Fibroblast of mammary gland (primary cell): ENCODE results near the gene IRAK3.

ENCODE experiments used
- DNase-seq: peaks from one replicate; pipeline ENCODE4 v3.0.0-alpha.2; 2010; ENCODE audit warnings: low read depth
- H3K4me3 ChIP-seq: 2 replicates; pipeline ENCODE4 v1.5.1; 2011; ENCODE audit warnings: low read depth, mild to moderate bottlenecking, low read length, moderate library complexity; ENCODE audit not compliant: control insufficient read depth
- TF ChIP-seq, protein P1 (sequence below): conservative IDR thresholded peaks from 2 replicates; pipeline ENCODE4 v1.5.1; 2011; ENCODE audit warnings: low read depth, low read length, inconsistent platforms; ENCODE audit not compliant: control insufficient read depth, insufficient read depth

The IRAK3 gene

DNA sequence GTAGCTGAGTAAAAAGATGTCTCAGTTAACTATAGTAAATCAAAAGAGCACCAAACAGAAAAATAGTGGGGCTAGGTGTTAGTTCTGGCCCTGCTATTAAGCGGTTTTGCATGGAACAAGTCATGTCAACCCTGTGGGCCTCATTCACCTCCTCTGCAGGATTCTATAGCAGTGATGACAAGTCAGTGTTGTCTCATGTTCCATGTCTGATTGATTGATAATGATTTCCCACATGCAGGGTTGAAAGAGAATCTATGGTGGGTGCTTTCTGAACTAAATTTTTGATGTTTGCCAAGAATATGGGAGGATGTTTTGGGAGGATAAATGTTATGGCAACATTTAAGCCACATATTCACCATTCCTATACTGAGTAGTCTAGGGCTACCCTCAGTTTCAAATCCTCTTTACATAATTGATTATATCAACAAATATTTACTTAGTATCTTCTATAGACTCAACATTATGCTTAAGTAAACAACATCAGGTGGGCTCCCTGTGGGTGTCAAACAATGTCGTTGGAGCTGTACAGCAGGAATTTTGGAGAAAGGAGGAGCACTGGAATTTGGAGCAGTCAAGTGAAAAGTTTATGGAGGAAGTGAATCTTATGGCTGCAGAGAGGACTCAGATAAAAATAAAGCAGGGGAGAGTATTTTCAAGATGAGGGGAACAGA is 48.6 kb downstream of the IRAK3 start:
- no peak overlapping the region for H3K4me3 ChIP-seq
- TF ChIP-seq, protein P1, sequence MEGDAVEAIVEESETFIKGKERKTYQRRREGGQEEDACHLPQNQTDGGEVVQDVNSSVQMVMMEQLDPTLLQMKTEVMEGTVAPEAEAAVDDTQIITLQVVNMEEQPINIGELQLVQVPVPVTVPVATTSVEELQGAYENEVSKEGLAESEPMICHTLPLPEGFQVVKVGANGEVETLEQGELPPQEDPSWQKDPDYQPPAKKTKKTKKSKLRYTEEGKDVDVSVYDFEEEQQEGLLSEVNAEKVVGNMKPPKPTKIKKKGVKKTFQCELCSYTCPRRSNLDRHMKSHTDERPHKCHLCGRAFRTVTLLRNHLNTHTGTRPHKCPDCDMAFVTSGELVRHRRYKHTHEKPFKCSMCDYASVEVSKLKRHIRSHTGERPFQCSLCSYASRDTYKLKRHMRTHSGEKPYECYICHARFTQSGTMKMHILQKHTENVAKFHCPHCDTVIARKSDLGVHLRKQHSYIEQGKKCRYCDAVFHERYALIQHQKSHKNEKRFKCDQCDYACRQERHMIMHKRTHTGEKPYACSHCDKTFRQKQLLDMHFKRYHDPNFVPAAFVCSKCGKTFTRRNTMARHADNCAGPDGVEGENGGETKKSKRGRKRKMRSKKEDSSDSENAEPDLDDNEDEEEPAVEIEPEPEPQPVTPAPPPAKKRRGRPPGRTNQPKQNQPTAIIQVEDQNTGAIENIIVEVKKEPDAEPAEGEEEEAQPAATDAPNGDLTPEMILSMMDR: no peak
- DNase-seq: no peak

DNA sequence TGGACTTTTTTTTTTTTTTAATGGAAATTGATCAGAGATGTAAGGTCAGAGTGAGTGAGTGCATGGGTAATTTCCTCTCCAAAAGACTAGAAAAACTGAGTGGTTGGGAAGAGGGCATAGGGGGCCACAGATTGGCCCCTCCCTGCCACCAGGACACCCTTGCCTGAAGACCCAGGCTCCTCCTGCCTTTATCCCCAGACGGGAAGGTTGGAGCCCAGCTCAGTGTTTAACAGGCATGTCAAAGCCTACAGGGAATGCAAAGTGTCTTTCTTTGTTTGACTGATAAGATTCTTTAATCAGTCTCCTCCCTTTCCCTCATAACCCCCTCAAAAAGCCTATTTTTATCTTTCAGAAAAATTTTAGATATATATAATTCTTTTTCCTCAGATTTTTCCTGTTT is 50.3 kb downstream of the IRAK3 start:
- no peak for DNase-seq
- H3K4me3 ChIP-seq: no peak overlapping the region
- TF ChIP-seq, protein P1: no peak

DNA sequence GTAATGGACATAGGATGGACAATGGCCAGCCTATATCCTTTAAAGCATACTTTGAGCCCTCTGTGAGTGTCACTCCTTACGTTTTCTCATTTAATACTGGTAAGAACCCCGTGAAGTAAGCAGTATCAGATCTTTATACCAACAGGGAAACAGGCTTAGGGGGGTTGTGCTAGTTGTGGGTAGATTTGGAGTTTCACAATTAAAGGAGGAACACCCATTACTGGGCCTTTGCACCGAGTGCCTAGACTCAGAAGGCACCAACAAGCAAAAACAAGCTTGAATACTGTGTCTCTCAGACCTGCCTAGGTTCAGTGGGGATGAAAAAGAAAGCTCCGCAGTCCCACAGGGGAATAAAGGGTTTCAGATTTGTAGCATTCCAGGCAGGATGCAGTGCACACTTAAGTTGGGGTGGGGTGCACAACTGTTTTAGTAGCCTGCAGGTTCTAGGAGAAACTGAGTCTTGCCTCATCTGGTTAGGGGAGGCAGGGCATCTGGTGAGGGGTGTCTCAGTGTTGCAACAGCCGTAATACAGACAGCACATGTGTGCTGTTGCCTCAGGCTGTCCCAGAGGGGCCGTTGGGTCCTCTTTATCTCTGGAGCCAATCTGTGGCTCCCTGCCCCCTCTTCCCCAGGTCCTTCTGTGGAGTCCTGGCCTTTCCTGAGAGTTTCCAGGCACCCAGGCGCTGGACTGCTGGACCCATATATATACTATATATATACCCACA is 51.2 kb downstream of the IRAK3 start:
- no peak for DNase-seq
- no peak overlapping the region for H3K4me3 ChIP-seq
- TF ChIP-seq, protein P1: no peak

DNA sequence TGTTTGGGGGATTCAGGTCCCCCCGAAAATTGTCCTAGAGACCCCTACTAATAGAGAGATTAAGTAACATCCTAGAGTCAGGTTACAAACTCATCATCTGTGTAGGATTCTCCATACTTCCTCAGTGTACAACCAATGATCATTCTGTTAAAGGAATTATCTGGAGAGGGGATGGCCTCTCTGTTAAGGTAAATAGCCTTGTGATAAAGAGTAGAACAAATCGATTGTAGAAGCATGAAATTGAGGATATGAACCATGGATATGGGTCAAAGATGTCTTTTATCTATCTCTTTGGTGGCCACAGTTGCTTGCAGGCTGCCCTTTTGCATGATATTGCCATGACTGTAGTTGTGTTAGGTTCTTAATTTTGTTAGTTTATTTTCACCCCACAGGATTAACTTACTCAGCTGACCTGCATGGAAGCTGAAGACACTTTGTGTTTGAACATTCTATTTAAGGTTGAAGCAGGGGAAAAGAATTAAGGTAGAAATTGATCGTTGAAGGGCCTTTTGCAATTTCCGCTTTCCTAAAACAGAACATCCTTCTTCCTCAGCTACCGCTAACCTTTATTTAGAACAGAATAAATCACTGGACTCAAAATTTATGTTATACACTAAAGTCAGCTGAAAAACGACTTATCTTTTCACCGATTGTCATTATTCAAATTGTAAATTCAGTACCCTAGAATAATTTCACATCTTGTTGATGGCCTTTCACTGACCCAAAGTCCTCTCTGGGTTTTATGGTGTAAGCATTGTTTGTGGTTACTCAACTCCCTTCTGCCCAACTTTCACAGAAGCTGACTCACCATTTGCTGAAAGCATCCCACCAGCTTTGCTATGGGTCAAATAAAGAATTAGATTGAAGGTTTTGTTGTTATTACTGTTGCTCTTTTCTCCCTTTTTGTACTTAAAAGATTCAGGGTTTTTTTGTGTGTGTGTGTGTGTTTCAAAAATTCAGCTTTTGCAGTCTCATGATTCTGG is 52.3 kb downstream of the IRAK3 start:
- no peak overlapping the region for H3K4me3 ChIP-seq
- TF ChIP-seq, protein P1: no peak
- DNase-seq: peak; percentile 95

DNA sequence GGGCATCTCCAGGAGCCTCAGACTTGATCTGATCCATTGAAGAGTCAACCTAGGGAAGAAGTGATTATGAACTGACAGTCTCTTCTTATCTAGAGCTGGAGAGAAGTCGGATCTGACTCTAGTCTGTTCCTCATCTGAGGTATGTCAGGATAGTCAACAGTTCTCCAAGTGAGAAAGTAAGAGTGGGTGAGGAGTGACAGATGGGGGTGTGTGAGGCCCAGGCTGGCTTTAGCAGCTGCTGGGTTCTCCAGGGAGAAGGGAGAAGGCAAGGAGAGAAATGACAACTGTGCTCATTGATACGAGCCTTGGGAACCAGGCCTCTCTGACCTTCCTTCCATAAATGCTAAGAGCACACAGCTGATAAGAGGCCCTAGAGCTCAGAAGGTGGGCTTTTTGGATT is 53.3 kb downstream of the IRAK3 start:
- H3K4me3 ChIP-seq: no peak overlapping the region
- TF ChIP-seq, protein P1: no peak
- no peak for DNase-seq

DNA sequence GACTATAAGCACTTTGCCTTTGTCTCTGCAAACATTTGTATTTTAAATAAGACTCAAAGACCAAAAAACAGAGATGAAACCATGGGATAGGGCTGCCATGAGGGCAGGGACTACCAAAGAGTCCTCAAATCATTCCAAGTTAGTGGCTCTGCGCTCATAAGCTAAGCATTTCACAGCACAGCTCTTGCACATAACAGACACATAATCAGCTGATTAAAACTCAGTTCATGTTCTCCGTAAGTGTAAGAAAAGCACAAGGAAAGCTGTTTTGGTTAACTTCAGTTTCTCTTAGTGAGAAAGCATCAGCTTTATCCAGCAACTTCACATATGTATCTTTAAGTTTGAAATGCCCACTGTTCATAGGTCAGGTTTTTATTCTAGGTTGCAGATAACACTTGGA is 54.9 kb downstream of the IRAK3 start:
- DNase-seq: no peak
- TF ChIP-seq, protein P1: no peak
- H3K4me3 ChIP-seq: no peak overlapping the region
